Trophoblast cell (in vitro differentiated cells and primary cell): Measurements from ENCODE around the gene ATP1B2.
"Not testable (repeated sequence)": the region's sequence is repeated elsewhere in the genome, so short reads cannot be mapped to it uniquely, and the experiment has no call there.

ENCODE experiments used
- DNase-seq, 2 donors: peaks; one replicate each; pipeline ENCODE4 v3.0.0-alpha.2; 2016
- H2AFZ ChIP-seq: 2 replicates; pipeline ENCODE4 v1.6.1; 2013; ENCODE audit warnings: low read length, moderate library complexity, mild to moderate bottlenecking; ENCODE audit not compliant: insufficient read depth, poor library complexity
- H2AK5ac ChIP-seq: 2 replicates; pipeline ENCODE4 v1.6.1; 2013; ENCODE audit warnings: mild to moderate bottlenecking, low read length
- H2BK120ac ChIP-seq: 2 replicates; pipeline ENCODE4 v1.6.1; 2013; ENCODE audit warnings: low read length, mild to moderate bottlenecking, moderate library complexity; ENCODE audit not compliant: insufficient read depth, poor library complexity
- H2BK12ac ChIP-seq: 2 replicates; pipeline ENCODE4 v1.6.1; 2013; ENCODE audit warnings: mild to moderate bottlenecking, low read length, moderate library complexity
- H2BK5ac ChIP-seq: 2 replicates; pipeline ENCODE4 v1.6.1; 2013; ENCODE audit warnings: low read length, low read depth, moderate library complexity, mild to moderate bottlenecking; ENCODE audit not compliant: poor library complexity
- H3K14ac ChIP-seq: 2 replicates; pipeline ENCODE4 v1.6.1; 2013; ENCODE audit warnings: mild to moderate bottlenecking, low read length
- H3K18ac ChIP-seq: 2 replicates; pipeline ENCODE4 v1.6.1; 2013; ENCODE audit warnings: mild to moderate bottlenecking, low read length
- H3K23ac ChIP-seq: 2 replicates; pipeline ENCODE4 v1.6.1; 2013; ENCODE audit warnings: low read length
- H3K27ac ChIP-seq: 2 replicates; pipeline ENCODE4 v1.5.1; 2013; ENCODE audit warnings: low read depth, mild to moderate bottlenecking, inconsistent platforms, low read length, moderate library complexity
- H3K27me3 ChIP-seq: 2 replicates; pipeline ENCODE4 v1.6.1; 2013; ENCODE audit warnings: inconsistent platforms, mild to moderate bottlenecking, low read length, moderate library complexity; ENCODE audit not compliant: insufficient read depth
- H3K36me3 ChIP-seq, 2 experiments: 1 replicate in 1 of 2; 2 replicates in 1 of 2; pipeline ENCODE4 v1.6.1; 2013; ENCODE audit warnings: low read length in 2 of 2, mild to moderate bottlenecking in 2 of 2, moderate library complexity in 1 of 2; ENCODE audit not compliant: insufficient read depth in 2 of 2, control insufficient read depth in 1 of 2
- H3K4ac ChIP-seq: 2 replicates; pipeline ENCODE4 v1.6.1; 2013; ENCODE audit warnings: low read depth, mild to moderate bottlenecking, low read length, moderate library complexity
- H3K4me1 ChIP-seq, 2 experiments: 1 replicate in 1 of 2; 2 replicates in 1 of 2; pipeline ENCODE4 v1.6.1; 2013; ENCODE audit warnings: low read length in 2 of 2, mild to moderate bottlenecking in 2 of 2, moderate library complexity in 1 of 2; ENCODE audit not compliant: insufficient read depth in 2 of 2, control insufficient read depth in 1 of 2
- H3K4me2 ChIP-seq: 2 replicates; pipeline ENCODE4 v1.6.1; 2013; ENCODE audit warnings: inconsistent platforms, mild to moderate bottlenecking, low read length, moderate library complexity
- H3K4me3 ChIP-seq: 2 replicates; pipeline ENCODE4 v1.5.1; 2013; ENCODE audit warnings: mild to moderate bottlenecking, low read depth, low read length, inconsistent platforms
- H3K79me1 ChIP-seq: one replicate; pipeline ENCODE4 v1.6.1; 2013; ENCODE audit warnings: low read length
- H3K79me2 ChIP-seq: 2 replicates; pipeline ENCODE4 v1.6.1; 2013; ENCODE audit warnings: low read length, mild to moderate bottlenecking; ENCODE audit not compliant: control insufficient read depth, insufficient read depth, poor library complexity
- H3K9ac ChIP-seq: 2 replicates; pipeline ENCODE4 v1.6.1; 2013; ENCODE audit warnings: mild to moderate bottlenecking, low read length
- H3K9me3 ChIP-seq: 2 replicates; pipeline ENCODE4 v1.6.1; 2013; ENCODE audit warnings: low read depth, mild to moderate bottlenecking, control low read depth, inconsistent platforms, low read length; ENCODE audit not compliant: insufficient read depth
- H4K12ac ChIP-seq: 2 replicates; pipeline ENCODE4 v1.6.1; 2013; ENCODE audit warnings: low read depth, mild to moderate bottlenecking, low read length, moderate library complexity
- H4K8ac ChIP-seq: 2 replicates; pipeline ENCODE4 v1.6.1; 2013; ENCODE audit warnings: low read depth, mild to moderate bottlenecking, low read length, moderate library complexity
- H4K91ac ChIP-seq: one replicate; pipeline ENCODE4 v1.6.1; 2013; ENCODE audit warnings: low read depth, mild to moderate bottlenecking, low read length, moderate library complexity
- WGBS: extraction: QIAGEN DNeasy Blood & Tissue Kit; methylation state at CpG from one replicate; pipeline ENCODE4 v1.1.7; 2013; ENCODE audit warnings: missing lambda C conversion rate; ENCODE audit not compliant: insufficient read length, insufficient coverage; ENCODE audit errors: extremely low coverage; 5-methylcytosine and 5-hydroxymethylcytosine counted together

ATP1B2 gene

GRCh38 chr17:7618608-7619007 is 32.1 kb upstream of the ATP1B2 start:
- Histone ChIP-seq H3K27ac (no peak overlapping the region), H3K36me3 (no peaks in the 10 kb centered on the region), H2BK120ac (no peak overlapping the region), H3K4me2 (no peak overlapping the region), H3K79me2 (peaks cover 4% of the 10 kb centered on the region), H3K9ac (no peak overlapping the region), H3K14ac (no peak overlapping the region), H2BK5ac (no peak overlapping the region), H4K12ac (no peak overlapping the region), H2BK12ac (no peak overlapping the region), H2AFZ (no peak overlapping the region), H3K79me1 (peaks cover 7% of the 10 kb centered on the region), H4K91ac (no peak overlapping the region), H2AK5ac (no peak overlapping the region), H3K18ac (no peak overlapping the region), H3K27me3 (no peaks in the 10 kb centered on the region), H3K9me3 (no peaks in the 10 kb centered on the region), H3K4me1 (peaks cover 2 to 3% of the 10 kb centered on the region in 2 experiments), H3K23ac (no peak overlapping the region), H3K4ac (no peak overlapping the region), H3K4me3 (no peak overlapping the region), H4K8ac (no peak overlapping the region)
- WGBS = no CpG with 5 or more reads among the region's 5 CpGs
- no peak for DNase-seq

GRCh38 chr17:7620835-7621234 is 29.9 kb upstream of the ATP1B2 start:
- no peak overlapping the region for H3K4ac ChIP-seq
- H2AK5ac ChIP-seq = no peak overlapping the region
- no peaks in the 10 kb centered on the region for H3K79me2 ChIP-seq
- no peak overlapping the region for H2BK5ac ChIP-seq
- H4K91ac ChIP-seq = no peak overlapping the region
- H3K9me3 ChIP-seq = no peaks in the 10 kb centered on the region
- no peak overlapping the region for H3K4me2 ChIP-seq
- H3K4me1 ChIP-seq = no peaks in the 10 kb centered on the region
- H3K14ac ChIP-seq = no peak overlapping the region
- no peak overlapping the region for H3K23ac ChIP-seq
- H3K27me3 ChIP-seq = no peaks in the 10 kb centered on the region
- no CpG with 5 or more reads among the region's 8 CpGs for WGBS
- H2AFZ ChIP-seq = no peak overlapping the region
- H3K27ac ChIP-seq = no peak overlapping the region
- no peak for DNase-seq
- H3K4me3 ChIP-seq = no peak overlapping the region
- no peak overlapping the region for H4K12ac ChIP-seq
- H4K8ac ChIP-seq = no peak overlapping the region
- no peak overlapping the region for H2BK120ac ChIP-seq
- H3K79me1 ChIP-seq = no peaks in the 10 kb centered on the region
- no peaks in the 10 kb centered on the region for H3K36me3 ChIP-seq
- no peak overlapping the region for H2BK12ac ChIP-seq
- H3K9ac ChIP-seq = no peak overlapping the region
- H3K18ac ChIP-seq = no peak overlapping the region

- Histone ChIP-seq H2BK120ac (no peak overlapping the region), H3K9ac (no peak overlapping the region), H3K14ac (no peak overlapping the region), H3K4me1 (peaks cover 5% of the 10 kb centered on the region in 2 experiments), H3K79me2 (peaks cover 2% of the 10 kb centered on the region), H2BK5ac (no peak overlapping the region), H3K23ac (no peak overlapping the region), H3K79me1 (peaks cover 2% of the 10 kb centered on the region), H4K8ac (no peak overlapping the region), H3K27me3 (no peaks in the 10 kb centered on the region), H4K91ac (no peak overlapping the region), H3K4me3 (no peak overlapping the region), H3K27ac (no peak overlapping the region), H4K12ac (no peak overlapping the region), H2BK12ac (no peak overlapping the region), H3K36me3 (peaks cover 0 to 2% of the 10 kb centered on the region in 2 experiments), H3K4ac (no peak overlapping the region), H2AFZ (no peak overlapping the region), H2AK5ac (no peak overlapping the region), H3K18ac (no peak overlapping the region), H3K4me2 (no peak overlapping the region), H3K9me3 (no peaks in the 10 kb centered on the region)
- no CpG with 5 or more reads among the region's 5 CpGs for WGBS
- DNase-seq = no peak
These were observed 27.1 kb upstream of the ATP1B2 start for GRCh38 chr17:7623661-7624060.

GRCh38 chr17:7625749-7626148 is 25.0 kb upstream of the ATP1B2 start:
- H3K9me3 ChIP-seq, H3K79me2 ChIP-seq, H2BK12ac ChIP-seq, H3K79me1 ChIP-seq, H4K91ac ChIP-seq, H3K4me1 ChIP-seq, DNase-seq, H3K36me3 ChIP-seq, H3K4me2 ChIP-seq, H3K4ac ChIP-seq, H4K8ac ChIP-seq, H3K27me3 ChIP-seq, H3K27ac ChIP-seq, H3K4me3 ChIP-seq, H3K9ac ChIP-seq, H4K12ac ChIP-seq, H2BK5ac ChIP-seq, H2BK120ac ChIP-seq, H3K23ac ChIP-seq, H2AK5ac ChIP-seq, H3K14ac ChIP-seq, H2AFZ ChIP-seq, H3K18ac ChIP-seq: not testable (repeated sequence)
- WGBS = no CpG with 5 or more reads among the region's 16 CpGs
